Measurements from ENCODE around the gene FGFR1OP2.
"Not testable (repeated sequence)": the region's sequence is repeated elsewhere in the genome, so short reads cannot be mapped to it uniquely, and the experiment has no call there.

FGFR1OP2 gene

DNA sequence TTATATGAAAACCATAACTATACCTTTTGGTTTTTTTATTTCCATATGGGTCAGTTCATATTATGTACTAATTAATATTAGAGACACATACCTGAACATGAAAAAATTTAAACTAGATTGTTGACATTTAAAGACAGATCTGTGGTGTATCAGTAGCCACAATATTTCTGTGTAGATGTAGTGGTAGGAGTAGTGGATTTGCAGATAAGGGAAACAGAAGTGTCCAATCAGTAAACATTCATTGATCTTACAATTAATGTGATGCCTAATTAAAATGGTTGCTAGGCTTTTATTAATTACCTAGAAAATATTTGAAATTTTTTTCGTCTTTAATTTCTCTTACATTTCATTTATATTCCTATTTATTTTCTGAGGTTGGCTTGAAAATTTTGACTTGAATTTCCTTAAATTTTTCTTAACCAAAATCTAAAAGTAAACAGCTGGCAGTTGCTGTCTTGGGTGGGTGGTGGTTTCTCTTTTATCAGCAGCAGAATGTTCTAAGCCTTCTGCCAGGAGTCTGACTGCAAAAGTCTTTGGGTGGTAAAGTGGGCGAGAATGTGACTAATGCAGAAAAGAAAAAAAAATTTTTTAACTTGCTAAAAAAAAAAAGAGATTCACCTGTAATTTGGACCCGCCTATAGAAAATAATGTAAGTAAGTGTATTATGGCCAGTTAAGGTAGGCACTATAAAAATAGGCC, 2.4 kb downstream of the FGFR1OP2 start:
- DNase-seq: no peak
- intact Hi-C loops (cut with DNase I): no loop called here

DNA sequence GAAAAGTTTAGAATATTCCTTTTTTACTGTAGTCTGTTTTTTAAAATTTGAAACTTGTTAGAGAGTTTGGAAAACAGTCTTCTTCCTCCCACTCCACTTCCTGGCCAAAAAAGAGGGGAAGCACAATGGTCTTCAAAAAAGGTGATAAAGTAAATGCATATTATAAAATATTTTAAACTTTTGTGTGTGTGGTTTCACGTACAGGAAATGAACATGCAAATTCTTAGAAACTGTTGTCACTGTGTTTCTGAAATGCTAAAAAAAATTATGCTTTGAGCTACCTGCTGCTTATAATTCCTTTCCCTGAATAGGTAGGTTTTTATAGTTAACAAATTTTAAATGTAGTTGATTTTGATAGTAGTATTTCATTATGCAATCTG, 2.9 kb downstream of the FGFR1OP2 start:
- intact Hi-C loops (cut with DNase I): no loop called here
- DNase-seq: no peak

DNA sequence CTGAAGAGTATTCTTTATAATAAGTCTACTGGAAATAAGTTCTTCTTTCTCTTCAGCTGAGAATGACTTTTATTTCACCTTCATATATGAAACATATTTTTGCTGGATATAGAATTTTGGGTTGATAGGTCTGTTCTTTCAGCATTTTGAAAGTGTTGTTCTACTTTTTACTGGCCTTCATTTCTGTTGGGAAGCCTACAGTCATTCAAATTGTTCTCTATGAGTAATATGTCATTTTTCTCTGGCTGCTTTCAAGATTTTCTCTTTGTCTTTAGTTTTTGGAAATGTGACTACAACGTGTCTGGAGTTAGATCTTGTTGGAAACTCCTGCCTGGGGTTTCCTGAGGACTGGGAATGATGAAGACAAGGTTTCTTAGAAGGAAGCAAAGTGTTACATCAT, 10.0 kb downstream of the FGFR1OP2 start:
- intact Hi-C loops (cut with DNase I): no loop called here
- DNase-seq: no peak

DNA sequence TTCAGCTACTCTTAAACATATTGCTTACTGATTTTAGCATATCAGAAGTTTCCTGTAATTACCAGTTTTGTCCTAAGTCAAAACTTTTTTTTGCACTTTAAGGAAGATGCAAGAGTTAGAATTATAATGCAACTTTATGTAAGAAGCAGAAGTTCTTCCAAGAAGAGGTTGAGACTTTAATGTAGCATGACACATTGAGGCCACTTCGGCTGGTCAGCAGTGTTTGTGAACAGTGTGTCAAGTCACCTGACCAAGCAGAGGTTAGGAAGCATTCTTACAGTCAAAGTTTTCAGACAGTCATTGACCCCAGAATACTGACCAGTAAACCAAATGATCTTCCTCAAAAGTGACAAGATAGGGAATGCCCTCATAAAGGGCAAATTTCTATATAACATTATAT, 15.2 kb downstream of the FGFR1OP2 start:
- no peak for DNase-seq
- intact Hi-C loops (cut with DNase I): no loop called here

DNA sequence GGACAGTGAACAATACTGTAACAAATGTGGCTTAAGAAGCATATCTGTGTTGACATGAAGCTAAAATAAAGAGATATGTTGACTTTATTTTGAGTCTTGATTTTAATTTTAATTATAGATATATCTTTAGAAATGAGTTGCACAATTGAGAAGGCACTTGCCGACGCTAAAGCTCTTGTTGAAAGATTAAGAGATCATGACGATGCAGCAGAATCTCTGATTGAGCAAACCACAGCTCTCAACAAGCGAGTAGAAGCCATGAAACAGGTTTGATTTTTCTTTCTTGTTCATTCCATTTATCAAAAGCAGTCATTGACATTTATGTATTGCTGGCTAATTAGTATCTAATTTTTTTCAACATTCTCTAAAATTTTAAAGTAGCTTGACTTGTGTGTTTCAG, 15.8 kb downstream of the FGFR1OP2 start:
- intact Hi-C loops (cut with DNase I): no loop called here
- DNase-seq: no peak

DNA sequence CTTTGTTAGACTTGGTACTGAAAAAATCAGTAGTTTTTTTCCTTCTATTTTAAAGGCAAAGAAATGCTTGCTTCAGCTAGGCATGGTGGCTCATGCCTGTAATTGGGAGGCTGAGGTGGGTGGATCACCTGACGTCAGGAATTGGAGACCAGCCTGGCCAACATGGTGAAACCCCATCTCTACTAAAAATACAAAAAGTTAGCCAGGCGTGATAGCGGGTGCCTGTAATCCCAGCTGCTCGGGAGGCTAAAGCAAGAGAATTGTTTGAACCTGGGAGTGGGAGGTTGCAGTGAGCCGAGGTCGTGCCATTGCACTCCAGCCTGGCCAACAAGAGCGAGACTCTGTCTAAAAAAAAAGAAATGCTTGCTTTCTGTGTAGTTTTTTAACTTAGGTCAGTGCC, 23.1 kb downstream of the FGFR1OP2 start:
- DNase-seq; intact Hi-C loops (cut with DNase I): not testable (repeated sequence)

DNA sequence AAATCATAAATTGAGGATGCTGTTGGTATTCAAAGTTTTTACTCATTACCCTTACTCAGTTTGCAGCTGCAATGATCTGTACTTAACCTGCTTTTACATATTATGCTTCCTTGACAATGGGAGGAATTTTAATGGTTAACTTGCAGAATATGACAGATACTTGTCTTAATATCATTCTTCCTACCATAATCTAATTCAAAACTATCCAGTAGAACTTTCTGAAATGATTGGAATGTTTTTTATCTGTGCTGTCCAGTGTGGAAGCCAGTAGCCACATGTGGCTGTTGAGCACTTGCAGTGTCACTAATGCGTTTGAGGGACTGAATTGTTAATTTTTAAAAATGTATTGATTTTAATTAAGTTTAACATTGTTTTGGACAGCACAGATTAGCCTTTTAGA, 23.5 kb downstream of the FGFR1OP2 start:
- intact Hi-C loops (cut with DNase I): no loop called here
- DNase-seq: no peak

DNA sequence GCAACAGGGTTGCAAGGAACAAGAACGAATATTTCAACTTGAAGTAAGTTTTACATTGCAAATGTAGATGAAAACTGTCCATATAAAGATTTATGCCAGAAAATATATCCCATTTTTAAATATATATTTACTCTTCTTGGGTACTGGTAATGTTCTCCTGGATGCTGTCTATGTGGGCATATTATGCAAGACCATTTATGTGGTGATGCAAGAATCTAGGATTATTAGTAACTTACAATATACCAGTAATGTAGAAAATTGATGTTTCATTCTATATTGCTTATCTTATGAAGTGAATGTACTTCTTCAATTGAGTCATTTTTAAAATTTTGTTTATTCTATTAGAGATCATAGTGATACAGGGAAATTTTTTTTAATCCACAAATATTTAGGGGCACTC, 25.1 kb downstream of the FGFR1OP2 start:
- intact Hi-C loops (cut with DNase I): no loop called here
- no peak for DNase-seq

DNA sequence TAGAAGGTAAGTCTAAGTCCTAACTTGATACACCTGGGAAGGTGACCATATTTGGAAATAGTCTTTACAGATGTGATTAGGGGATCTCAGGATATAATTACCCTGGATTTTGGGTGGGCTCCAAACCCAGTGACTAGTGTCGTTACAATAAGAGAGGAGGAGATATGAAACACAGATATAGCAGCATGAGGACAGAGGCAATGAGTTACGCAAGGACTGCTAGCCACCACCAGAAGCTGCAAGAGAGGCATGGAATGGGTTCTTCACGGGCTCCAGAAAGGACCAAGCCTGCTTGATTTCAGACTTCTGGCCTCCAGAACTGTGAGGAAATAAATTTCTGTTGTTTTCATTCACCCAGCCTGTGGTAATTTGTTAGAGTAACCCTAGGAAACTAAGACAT, 28.6 kb downstream of the FGFR1OP2 start:
- intact Hi-C loops (cut with DNase I): no loop called here
- DNase-seq: no peak

DNA sequence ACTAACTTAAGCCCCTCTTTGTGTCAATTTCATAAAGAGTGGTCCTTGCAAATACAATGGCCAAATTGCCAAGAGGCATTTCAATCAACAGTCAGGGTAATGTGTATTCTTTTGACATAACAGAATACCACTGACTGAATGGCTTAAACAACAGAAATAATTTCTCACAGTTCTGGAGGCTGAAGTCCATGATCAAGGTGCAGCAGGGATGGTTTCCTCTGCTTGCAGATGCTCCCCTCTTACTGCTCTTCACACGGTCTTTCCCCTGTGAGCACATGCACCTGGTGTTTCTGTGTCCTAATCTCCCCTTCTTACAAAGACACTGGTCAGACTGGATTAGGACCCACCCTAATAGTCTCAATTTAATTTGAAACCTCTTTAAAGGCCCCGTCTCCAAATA, 31.9 kb downstream of the FGFR1OP2 start:
- intact Hi-C loops (cut with DNase I): no loop called here
- no peak for DNase-seq

DNA sequence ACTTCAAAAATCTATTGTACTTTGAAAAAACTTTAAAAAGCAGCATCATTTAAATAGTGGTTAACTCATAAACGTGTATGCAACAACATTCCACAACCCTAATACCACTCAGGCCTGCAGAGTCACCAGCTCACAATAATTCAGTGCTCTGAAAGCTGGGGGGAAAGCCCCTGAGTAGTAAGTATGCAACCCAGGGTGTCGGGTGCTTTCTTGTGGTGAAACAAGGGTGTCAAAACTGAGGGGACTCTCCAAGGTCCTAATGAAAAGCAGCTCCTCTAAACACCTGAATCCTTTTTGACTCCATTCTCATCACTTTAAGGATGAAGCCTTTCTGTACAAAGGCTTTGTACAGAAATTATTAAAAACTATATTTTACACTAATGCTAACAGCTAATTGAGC, 33.7 kb downstream of the FGFR1OP2 start:
- no peak for DNase-seq
- intact Hi-C loops (cut with DNase I): no loop called here

DNA sequence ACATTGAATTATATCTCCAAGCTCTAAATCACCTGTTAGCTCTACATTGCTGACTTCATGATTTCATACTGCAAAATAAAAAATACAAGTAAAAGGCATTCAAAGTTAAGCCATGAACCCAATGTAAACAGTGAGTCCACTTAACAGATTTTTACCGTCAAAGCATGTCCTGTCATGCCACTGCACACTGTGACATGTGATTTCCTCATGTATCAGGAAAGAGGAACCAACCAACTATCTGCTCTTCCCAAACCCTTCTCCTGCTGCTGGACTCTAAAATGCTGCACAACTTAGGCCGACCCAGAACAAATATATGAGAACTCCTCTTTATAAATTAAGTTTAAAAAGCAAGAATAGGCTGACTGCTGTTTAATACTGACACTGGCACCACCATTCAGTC, 38.4 kb downstream of the FGFR1OP2 start:
- intact Hi-C loops (cut with DNase I): no loop called here
- DNase-seq: no peak

DNA sequence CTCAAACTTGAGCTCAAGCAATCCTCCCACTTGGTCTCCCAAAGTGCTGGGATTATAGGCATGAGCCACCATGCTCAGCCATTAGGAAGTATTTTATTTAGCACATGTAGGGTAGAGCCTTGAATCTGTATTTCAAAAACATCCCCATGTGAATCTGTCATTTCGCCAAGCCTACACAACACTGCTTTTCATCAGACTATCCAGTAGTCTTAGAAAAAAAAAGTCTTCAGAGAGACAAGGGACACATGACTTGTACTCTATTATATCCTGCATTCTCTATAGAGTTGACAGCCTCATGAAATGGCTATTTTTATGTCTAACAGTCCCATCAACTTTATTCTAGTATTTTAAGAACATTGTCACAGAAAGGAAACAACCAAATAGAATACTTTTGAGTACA, 40.5 kb downstream of the FGFR1OP2 start:
- DNase-seq: no peak
- intact Hi-C loops (cut with DNase I): no loop called here

DNA sequence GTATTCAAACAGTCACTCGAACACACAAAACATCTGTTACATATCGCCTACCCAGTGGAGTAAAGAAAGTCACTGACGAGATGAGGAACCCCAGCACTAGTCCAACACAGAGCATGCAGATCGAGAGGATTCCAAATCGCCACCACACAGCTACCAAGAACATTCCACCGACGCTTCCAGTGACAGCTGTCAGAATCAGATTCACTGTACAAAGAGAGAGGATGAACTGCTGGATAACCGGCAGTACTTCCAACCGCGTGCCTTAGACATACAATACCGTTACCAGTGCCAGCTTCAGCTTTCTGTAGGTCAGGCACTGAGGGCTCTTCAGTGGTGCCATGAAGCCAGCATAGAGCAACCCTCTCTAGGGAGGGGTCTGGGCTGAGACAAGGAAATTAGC, 41.5 kb downstream of the FGFR1OP2 start:
- intact Hi-C loops (cut with DNase I): no loop called here
- no peak for DNase-seq

DNA sequence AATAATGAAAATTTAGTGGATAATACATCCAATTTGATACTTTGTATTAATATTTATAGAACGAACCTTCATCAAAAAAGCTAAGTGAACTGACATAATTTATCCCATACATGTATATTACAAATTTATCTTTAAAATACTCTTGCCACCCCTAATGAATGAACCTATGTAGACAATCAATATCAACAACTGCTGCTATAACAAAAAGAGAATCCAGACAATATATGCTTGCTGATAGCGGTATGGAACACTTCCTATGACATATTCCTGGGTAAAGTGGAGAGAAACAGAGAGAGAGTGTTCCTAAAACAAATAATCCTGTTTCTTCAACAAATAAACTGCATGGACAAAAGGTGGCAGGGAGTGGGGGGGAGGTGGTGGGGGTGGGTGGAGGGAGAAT, 44.6 kb downstream of the FGFR1OP2 start:
- DNase-seq: no peak
- intact Hi-C loops (cut with DNase I): no loop called here

DNA sequence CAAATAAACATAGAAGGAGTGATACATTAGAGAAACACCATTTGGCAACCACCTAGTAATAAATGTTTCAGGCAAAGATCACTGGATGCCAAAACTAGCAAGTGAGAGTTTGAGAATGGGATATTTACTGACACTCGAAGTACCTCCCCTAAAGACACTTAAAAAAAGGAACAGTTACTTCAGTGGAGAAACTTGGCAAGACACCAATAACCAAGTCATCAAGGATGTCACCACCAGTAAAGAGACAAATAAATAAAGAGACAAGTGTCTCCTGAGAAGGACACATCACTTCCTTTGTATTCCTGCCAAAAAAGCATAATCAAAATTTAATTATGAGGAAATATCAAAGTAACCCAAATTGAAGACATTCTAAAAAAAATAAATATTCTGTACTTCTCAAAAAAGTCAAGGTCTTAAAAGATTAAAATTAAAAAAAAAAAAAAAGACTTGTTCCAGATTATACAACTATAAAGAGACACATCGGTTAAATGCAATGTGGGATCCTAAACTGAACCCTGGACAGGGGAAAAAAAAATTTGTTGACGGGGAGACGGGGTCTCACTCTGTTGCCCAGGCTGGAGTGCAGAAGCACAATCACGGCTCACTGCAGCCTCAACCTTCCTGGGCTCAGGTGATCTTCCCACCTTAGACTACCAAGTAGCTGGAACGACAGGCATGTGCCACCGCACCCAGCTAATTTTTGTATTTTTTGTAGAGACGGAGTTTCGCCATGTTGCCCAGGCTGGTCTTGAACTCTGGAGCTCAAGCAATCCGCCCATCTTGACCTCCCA, 49.6 kb downstream of the FGFR1OP2 start:
- no peak for DNase-seq
- intact Hi-C loops (cut with DNase I): no loop called here

DNA sequence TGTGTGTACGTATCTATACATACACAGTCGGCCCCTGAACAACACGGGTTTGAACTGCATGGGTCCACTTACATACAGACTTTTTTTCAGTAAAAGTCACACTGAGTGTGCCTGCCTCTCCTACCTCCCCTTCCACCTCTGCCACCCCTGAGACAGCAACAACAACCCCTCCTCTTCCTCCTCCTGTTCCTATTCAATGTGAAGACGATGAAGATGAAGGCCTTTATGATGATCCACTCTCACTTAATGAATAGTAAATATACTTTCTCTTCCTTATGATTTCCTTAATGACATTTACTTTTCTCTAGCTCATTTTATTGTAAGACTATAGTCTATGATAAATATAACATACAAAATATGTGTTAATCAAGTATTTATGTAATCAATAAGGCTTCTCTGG, 50.4 kb downstream of the FGFR1OP2 start:
- DNase-seq: no peak
- intact Hi-C loops (cut with DNase I): no loop called here

DNA sequence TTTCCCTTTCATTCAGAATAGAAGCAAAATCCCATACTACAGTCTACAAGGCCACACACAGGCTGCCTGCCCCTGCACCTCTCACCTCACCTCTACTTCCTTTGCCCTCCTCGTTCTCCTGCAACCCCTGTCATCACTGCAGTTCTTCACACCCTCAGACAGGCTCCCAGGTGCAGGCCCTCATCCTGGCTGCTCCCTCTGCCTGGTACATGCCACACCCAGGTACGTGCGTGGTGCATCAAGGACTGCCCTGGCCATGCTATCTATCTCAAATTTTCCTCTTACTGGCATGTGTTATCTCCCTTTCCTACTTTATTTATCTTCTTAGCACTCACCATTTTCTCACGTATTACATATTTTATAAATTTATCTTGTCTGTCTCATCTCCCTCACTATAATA, 51.6 kb downstream of the FGFR1OP2 start:
- intact Hi-C loops (cut with DNase I): no loop called here
- no peak for DNase-seq

DNA sequence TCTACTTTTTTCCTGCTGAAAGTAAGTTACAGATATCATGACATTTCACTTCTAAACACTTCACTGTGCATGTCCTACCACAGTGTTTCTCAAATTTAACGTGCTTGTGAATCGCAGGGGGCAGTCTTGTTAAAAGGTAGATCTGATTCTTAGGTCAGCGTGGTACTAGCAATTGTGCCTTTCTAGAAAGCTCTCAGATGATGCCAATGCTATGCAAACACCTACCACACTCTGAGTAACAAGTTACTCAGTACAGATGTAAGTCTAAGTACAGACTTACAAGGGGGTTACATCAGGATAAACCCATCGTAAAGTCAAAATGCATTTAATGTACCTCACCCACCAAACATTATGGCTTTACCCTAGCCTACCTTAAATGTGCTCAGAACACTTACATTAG, 53.6 kb downstream of the FGFR1OP2 start:
- intact Hi-C loops (cut with DNase I): no loop called here

DNA sequence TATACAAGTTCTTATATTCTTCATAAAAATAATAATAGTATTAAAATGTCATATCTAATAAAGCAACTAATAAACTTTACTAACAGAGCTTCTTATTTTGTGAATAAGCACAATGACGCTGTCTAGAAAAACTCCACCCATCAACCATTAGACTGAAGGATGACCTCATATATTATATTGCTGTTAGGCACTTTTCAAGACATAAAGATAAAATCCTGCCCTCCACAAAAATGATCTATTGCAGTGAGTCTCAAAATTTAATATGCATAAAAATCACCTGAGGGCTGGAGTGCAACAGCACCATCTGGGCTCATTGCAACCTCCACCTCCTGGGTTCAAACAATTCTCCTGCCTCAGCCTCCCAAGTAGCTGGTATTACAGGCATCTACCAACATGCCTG, 55.8 kb downstream of the FGFR1OP2 start:
- intact Hi-C loops (cut with DNase I): no loop called here
- DNase-seq: no peak

More for the DNA sequence above, 53.6 kb downstream of the FGFR1OP2 start:
- DNase-seq: no peak

DNA sequence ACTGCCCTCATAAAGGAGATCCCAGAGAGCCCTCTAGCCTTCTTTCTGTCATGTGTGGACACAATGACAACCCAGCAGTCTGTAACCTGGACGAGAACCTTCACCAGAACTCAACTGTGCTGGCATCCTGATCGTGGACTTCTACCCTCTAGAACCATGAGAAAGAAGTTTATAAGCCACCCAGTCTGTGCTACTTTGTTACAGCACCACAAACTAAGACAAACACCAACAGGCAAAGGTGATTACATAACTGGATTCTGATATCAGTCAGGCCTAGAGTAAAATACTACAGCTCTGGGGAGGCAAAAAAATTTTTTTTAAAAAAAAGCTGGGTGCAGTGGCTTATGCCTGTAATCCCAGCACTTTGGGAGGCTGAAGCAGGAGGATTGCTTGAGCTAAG, 57.4 kb downstream of the FGFR1OP2 start:
- DNase-seq: no peak
- intact Hi-C loops (cut with DNase I): no loop called here

DNA sequence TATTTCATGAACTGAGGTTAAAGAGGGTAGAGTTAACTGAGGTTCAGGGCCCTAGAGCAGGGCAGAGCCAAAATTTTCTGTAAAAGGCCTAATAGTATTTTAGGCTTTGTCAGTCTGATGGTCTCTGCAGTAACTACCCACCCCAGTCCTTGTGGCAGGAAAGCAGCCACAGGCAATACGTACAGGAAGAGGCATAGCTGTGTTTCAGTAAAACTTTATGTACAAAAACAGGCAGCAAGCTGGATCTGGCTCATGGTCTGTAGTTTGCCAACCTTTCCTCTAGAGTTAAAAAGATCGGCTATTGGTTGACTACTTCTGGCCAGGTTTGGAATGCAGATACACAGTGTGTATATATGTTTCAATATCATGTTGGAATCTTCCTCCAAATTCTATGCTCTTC, 58.7 kb downstream of the FGFR1OP2 start:
- DNase-seq: no peak
- intact Hi-C loops (cut with DNase I): no loop called here
